MM.1S (cell line): ENCODE data around the gene PPM1H.

Experiments used
- DNase-seq: peaks from one replicate; pipeline ENCODE4 v3.0.0-alpha.2; 2015
- H2AFZ ChIP-seq: fragments of 300-600 bp; sonication (generic); 2 replicates; pipeline ENCODE4 v1.6.0; 2016; ENCODE audit warnings: antibody characterized with exemption, low read length
- H3F3A ChIP-seq: fragments of 300-600 bp; sonication (generic); 2 replicates; pipeline ENCODE4 v1.6.1; 2016; ENCODE audit warnings: mild to moderate bottlenecking, antibody characterized with exemption, low read length, moderate library complexity, mixed read lengths; ENCODE audit not compliant: insufficient read depth
- H3K27ac ChIP-seq: fragments of 300-600 bp; sonication (generic); 2 replicates; pipeline ENCODE4 v1.5.1; 2016; ENCODE audit warnings: mild to moderate bottlenecking, low read length
- H3K27me3 ChIP-seq: fragments of 300-600 bp; sonication (generic); replicated peaks from 2 replicates; pipeline ENCODE4 v1.6.0; 2016; ENCODE audit warnings: low read length; ENCODE audit not compliant: insufficient read depth
- H3K36me3 ChIP-seq: fragments of 300-600 bp; sonication (generic); replicated peaks from 2 replicates; pipeline ENCODE4 v1.6.1; 2016; ENCODE audit warnings: mild to moderate bottlenecking, low read length, mixed read lengths; ENCODE audit not compliant: insufficient read depth
- H3K4me1 ChIP-seq: fragments of 300-600 bp; sonication (generic); 2 replicates; pipeline ENCODE4 v1.6.1; 2016; ENCODE audit warnings: low read length, mixed read lengths
- H3K4me2 ChIP-seq: fragments of 300-600 bp; sonication (generic); 2 replicates; pipeline ENCODE4 v1.6.0; 2016; ENCODE audit warnings: low read depth, low read length
- H3K4me3 ChIP-seq: fragments of 300-600 bp; sonication (generic); 2 replicates; pipeline ENCODE4 v1.5.1; 2016; ENCODE audit warnings: low read length, mixed read lengths
- H3K79me2 ChIP-seq: fragments of 300-600 bp; sonication (generic); 2 replicates; pipeline ENCODE4 v1.6.1; 2016; ENCODE audit warnings: mixed run types, low read length, mixed read lengths
- H3K9ac ChIP-seq: fragments of 300-600 bp; sonication (generic); 2 replicates; pipeline ENCODE4 v1.6.1; 2016; ENCODE audit warnings: low read length, mixed read lengths
- H3K9me2 ChIP-seq: fragments of 300-600 bp; sonication (generic); replicated peaks from 2 replicates; pipeline ENCODE4 v1.6.1; 2016; ENCODE audit warnings: mild to moderate bottlenecking, low read length, mixed read lengths; ENCODE audit not compliant: insufficient read depth
- H3K9me3 ChIP-seq: fragments of 300-600 bp; sonication (generic); replicated peaks from 2 replicates; pipeline ENCODE4 v1.6.1; 2016; ENCODE audit warnings: mild to moderate bottlenecking, low read length, mixed read lengths; ENCODE audit not compliant: insufficient read depth
- H4K20me1 ChIP-seq: fragments of 300-600 bp; sonication (generic); 2 replicates; pipeline ENCODE4 v1.6.1; 2016; ENCODE audit warnings: mild to moderate bottlenecking, low read length, moderate library complexity, mixed read lengths; ENCODE audit not compliant: insufficient read depth
- EZH2 ChIP-seq: fragments of 300-600 bp; sonication (generic); optimal IDR thresholded peaks from 2 replicates; pipeline ENCODE3; 2017; ENCODE audit warnings: low read depth, mild to moderate bottlenecking, antibody characterized with exemption, low read length, mixed read lengths
- EZH2phosphoT487 ChIP-seq: fragments of 300-600 bp; sonication (generic); IDR thresholded peaks from 2 replicates; pipeline ENCODE4 v1.6.1; 2018; ENCODE audit warnings: antibody characterized with exemption, low read length
- TF ChIP-seq, protein P1 (sequence below): fragments of 300-600 bp; sonication (generic); IDR thresholded peaks from 2 replicates; pipeline ENCODE4 v1.5.1; 2016; ENCODE audit warnings: antibody characterized with exemption, low read length, mixed read lengths

PPM1H gene

GRCh38 chr12:62713723-62714122 is 221.2 kb downstream of the PPM1H start:
- no peak overlapping the region for H2AFZ ChIP-seq
- DNase-seq: no peak
- no peak overlapping the region for H3K4me2 ChIP-seq
- H3K27me3 ChIP-seq: no peaks in the 10 kb centered on the region
- H3K9me3 ChIP-seq: no peaks in the 10 kb centered on the region
- H3K36me3 ChIP-seq: no peaks in the 10 kb centered on the region
- no peaks in the 10 kb centered on the region for H3K4me1 ChIP-seq
- no peaks in the 10 kb centered on the region for H3K9me2 ChIP-seq
- TF ChIP-seq EZH2phosphoT487: no peak
- no peak for TF ChIP-seq EZH2
- TF ChIP-seq, protein P1, sequence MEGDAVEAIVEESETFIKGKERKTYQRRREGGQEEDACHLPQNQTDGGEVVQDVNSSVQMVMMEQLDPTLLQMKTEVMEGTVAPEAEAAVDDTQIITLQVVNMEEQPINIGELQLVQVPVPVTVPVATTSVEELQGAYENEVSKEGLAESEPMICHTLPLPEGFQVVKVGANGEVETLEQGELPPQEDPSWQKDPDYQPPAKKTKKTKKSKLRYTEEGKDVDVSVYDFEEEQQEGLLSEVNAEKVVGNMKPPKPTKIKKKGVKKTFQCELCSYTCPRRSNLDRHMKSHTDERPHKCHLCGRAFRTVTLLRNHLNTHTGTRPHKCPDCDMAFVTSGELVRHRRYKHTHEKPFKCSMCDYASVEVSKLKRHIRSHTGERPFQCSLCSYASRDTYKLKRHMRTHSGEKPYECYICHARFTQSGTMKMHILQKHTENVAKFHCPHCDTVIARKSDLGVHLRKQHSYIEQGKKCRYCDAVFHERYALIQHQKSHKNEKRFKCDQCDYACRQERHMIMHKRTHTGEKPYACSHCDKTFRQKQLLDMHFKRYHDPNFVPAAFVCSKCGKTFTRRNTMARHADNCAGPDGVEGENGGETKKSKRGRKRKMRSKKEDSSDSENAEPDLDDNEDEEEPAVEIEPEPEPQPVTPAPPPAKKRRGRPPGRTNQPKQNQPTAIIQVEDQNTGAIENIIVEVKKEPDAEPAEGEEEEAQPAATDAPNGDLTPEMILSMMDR: no peak
- no peak overlapping the region for H3K4me3 ChIP-seq
- no peaks in the 10 kb centered on the region for H3F3A ChIP-seq
- H3K9ac ChIP-seq: no peak overlapping the region
- H3K27ac ChIP-seq: no peak overlapping the region
- no peaks in the 10 kb centered on the region for H3K79me2 ChIP-seq
- H4K20me1 ChIP-seq: no peaks in the 10 kb centered on the region

- Histone ChIP-seq H3K36me3 (no peaks in the 10 kb centered on the region), H3K79me2 (no peaks in the 10 kb centered on the region), H2AFZ (no peak overlapping the region), H3K4me1 (no peaks in the 10 kb centered on the region), H3K4me2 (no peak overlapping the region), H3F3A (no peaks in the 10 kb centered on the region), H3K9me2 (no peaks in the 10 kb centered on the region), H4K20me1 (no peaks in the 10 kb centered on the region), H3K9me3 (no peaks in the 10 kb centered on the region), H3K27me3 (no peaks in the 10 kb centered on the region), H3K27ac (no peak overlapping the region), H3K9ac (no peak overlapping the region), H3K4me3 (no peak overlapping the region)
- no peak for DNase-seq
- TF ChIP-seq EZH2: no peak
- TF ChIP-seq EZH2phosphoT487: no peak
- TF ChIP-seq, protein P1: no peak
Measured at GRCh38 chr12:62712681-62713573, 222.0 kb downstream of the PPM1H start.

DNA sequence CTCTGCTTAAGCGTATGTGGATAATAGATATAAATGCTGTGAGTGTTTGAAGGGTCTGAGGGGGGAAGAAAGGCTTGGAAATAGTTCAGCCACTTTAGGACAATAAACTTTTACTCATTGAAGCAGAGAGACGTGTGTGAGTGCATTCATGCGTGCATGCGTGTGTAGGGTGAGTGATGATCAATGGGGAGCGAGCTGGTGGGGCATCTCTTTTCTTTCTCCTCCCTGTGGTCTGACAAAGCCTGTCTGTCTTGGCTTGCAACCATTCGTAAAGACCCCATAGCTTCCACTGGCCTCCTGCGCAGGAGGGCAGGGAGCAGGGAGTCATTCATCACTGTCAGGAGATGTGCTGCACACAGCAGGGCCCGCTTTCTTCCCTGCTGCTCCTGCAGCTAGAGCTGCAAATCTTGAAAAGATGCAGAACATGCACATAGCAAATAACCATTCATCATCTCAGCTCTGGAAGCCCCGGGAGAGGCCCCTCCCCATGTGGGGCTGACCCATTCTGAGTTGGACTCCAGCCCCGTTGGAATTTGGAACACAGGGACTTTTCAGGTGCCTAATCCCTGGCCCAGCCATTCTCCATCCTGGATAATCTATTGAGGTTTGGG is 223.2 kb downstream of the PPM1H start:
- Histone ChIP-seq H3K4me2 (no peak overlapping the region), H2AFZ (no peak overlapping the region), H3K79me2 (no peaks in the 10 kb centered on the region), H3K9me3 (no peaks in the 10 kb centered on the region), H3K9me2 (no peaks in the 10 kb centered on the region), H3K4me1 (no peaks in the 10 kb centered on the region), H3K27me3 (no peaks in the 10 kb centered on the region), H3K36me3 (no peaks in the 10 kb centered on the region), H4K20me1 (no peaks in the 10 kb centered on the region), H3K27ac (no peak overlapping the region), H3F3A (no peaks in the 10 kb centered on the region), H3K4me3 (no peak overlapping the region), H3K9ac (no peak overlapping the region)
- DNase-seq: no peak
- no peak for TF ChIP-seq EZH2phosphoT487
- TF ChIP-seq, protein P1: no peak
- no peak for TF ChIP-seq EZH2
